GM18508 (cell line): ENCODE data around the gene C19orf53.
"Not testable (repeated sequence)": the region's sequence is repeated elsewhere in the genome, so short reads cannot be mapped to it uniquely, and the experiment has no call there.

Experiments
- ATAC-seq: cut with Tn5 transposase; IDR thresholded peaks from one replicate; pipeline ENCODE4 v1.9.1; 2021; ENCODE audit warnings: moderate number of reproducible peaks; ENCODE audit not compliant: insufficient read depth, unreplicated experiment

Gene C19orf53

DNA sequence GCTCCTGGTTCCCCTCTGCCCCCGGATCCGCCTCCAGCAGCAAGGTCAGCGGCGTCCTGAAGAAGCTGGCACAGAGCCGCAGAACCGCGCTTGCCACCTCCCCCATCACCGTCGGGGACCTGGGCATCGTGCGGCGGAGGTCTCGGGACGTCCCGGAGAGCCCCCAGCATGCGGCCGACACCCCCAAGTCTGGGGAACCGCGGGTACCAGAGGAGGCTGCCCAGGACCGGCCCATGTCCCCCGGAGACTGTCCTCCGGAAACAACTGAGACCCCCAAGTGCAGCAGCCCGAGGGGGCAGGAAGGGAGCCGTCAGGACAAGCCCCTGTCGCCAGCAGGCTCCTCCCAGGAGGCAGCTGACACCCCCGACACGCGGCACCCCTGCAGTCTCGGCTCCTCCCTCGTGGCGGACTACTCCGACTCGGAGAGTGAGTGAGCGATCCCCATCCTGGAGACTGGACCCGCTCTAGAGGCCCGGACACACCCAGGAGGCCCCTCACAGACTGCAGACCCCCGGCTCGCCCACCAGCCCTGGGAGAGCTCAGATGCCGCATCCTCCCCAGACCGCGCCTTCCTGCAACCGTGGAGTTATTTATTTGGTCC lies 11.5 kb upstream of the C19orf53 start:
- no peak for ATAC-seq

DNA sequence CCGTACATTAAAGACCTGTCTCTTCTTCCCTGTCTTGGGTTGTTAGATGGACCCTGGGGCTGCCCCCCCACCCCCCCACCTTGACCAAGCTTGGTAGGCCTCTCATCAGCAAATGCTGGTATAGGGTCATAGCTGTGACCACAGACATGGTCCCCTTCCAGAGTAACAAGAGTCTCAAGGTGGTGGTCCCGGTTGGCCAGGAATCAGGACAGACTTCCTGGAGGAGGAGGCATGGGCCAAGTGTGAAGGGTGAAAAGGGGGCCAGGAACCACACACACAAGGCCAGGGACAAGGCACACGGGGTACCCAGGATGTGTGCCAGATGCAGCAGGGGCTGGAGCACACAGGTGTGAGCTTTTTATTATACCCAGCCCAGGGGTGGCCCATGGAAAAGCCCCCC lies 11.0 kb upstream of the C19orf53 start:
- no peak for ATAC-seq

DNA sequence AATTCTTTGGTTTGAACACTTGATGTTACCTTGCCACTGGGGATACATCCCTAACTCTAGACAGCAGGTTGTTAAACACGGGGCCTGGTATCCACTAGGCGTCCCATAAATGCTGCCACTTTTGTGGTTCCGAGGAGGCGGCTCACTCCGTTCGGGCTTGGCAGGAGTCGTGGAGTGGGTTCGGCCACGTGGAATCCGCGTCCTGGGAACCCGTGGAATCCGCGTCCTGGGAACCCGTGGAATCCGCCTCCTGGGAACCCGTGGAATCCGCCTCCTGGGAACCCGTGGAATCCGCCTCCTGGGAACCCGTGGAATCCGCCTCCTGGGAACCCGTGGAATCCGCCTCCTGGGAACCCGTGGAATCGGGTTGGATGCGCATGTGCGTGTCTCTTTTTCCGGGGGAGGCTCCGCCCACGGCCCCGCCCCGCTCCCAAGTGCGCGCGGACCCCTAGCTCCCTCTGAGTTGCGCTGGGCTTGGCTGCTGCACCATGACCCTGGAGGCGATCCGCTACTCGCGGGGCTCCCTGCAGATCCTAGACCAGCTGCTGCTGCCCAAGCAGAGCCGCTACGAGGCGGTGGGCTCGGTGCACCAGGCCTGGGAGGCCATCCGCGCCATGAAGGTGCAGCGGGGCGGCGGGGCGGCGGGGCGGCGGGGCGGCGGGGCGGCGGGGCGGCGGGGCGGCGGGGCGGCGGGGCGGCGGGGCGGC lies 10.0 kb upstream of the C19orf53 start, which contains the start of gene MRI1:
MRI1 (plus strand) TSS at position 422 of the 707 bp plus-strand sequence; CDS start at position 489, 67 bp downstream.
- no peak for ATAC-seq

DNA sequence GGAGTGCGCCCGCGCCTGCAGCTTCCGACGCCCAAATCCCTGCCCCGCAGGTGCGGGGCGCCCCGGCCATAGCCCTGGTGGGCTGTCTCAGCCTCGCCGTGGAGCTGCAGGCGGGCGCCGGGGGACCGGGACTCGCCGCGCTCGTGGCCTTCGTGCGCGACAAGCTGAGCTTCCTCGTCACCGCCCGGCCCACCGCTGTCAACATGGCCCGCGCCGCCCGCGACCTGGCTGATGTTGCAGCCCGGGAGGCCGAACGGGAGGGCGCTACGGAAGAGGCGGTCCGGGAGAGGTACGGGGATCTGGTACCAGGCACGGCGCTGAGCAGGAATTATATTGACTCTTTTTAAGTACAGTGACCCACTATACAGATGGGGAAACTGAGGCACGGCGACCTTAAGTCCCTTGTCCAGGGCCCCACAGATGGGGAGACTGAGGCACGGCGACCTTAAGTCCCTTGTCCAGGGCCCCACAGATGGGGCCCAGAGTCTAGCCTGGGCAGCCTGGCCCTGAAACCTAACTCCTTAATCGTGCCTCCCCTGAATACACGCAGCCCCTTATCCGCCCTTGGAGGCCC lies 9.3 kb upstream of the C19orf53 start:
- ATAC-seq, result no peak

DNA sequence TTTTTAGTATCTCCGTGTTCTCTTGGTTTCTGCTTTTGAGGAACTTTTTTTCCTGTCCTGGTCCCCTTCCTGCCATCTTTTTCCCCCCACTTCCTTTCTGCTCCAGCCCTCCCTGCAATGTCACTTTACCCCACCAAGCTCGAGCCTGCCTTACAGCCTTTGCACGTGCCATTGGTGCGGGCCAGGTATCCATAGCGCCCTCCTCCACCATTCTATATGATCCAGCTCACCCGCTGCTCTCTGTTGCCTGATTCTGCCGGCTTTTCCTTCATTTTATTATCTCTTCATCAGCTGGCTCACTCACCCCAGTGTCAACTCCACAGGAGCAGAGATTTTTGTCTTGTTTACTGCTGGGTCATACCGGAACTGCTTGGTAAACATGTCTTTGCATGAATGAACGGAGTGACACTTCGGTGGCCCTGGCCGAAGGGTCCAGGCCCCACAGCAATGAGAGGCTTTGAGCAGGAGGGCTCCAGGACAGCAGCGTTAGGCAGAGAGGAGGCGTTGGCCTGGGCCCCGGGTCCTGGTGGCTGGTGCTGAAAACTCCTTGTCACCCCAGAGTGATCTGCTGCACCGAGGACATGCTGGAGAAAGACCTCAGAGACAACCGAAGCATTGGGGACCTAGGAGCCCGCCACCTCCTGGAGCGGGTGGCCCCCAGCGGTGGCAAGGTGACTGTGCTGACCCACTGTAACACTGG lies 8.7 kb upstream of the C19orf53 start:
- no peak for ATAC-seq

DNA sequence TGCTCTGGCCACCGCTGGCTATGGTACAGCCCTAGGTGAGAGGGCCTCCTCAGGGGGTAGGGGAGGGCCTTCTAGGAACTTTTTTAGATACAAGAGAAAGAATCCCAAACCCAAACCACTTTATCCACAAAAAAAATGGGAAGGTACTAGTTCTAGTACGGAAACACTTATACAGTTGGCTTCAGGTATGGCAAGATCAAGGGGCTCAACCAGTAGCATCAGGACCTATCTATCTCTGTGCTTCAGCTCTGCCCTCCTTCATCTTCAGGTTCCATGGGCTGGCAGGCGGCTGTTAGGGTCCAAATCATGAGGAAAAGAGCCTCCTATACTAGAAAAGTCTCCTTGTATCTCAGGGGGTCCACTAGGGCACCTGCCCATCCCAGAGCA lies 8.2 kb upstream of the C19orf53 start:
- ATAC-seq, result no peak

DNA sequence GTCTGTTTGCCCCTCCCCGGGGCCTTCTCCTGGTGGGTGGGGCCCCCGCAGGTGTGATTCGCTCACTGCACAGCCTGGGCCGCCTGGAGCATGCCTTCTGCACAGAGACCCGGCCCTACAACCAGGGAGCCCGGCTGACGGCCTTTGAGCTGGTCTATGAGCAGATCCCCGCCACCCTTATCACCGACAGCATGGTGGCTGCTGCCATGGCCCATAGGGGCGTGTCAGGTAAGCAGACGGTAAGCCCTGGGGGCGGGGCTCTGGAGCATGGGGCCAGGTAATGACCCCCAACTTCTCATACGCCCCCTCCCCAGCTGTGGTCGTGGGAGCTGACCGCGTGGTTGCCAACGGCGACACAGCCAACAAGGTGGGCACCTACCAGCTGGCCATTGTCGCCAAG lies 5.7 kb upstream of the C19orf53 start:
- no peak for ATAC-seq

DNA sequence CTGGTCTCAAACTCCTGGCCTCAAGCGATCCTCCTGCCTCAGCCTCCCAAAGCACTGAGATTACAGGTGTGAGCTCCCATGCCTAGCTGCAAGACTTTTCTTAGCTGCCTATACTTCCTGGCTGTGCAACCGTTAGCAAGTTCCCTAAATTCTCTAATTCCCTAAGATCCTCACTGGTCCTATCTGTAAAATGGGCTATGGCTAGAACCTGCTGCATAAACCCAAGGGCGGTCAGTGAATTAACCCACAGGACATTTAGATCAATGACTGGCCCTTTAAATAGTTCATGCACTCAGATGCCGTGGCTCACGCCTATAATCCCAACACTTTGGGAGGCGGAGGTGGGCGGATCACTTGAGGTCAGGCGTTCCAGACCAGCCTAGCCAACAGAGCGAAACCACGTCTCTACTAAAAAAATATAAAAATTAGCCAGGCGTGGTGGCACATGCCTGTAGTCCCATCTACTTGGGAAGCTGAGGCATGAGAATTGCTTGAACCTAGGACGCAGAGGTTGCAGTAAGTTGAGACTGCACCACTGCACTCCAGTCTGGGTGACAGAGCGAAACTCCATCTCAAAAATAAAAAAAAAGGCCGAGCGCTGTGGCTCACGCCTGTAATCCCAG lies 4.1 kb upstream of the C19orf53 start:
- ATAC-seq, result no peak

DNA sequence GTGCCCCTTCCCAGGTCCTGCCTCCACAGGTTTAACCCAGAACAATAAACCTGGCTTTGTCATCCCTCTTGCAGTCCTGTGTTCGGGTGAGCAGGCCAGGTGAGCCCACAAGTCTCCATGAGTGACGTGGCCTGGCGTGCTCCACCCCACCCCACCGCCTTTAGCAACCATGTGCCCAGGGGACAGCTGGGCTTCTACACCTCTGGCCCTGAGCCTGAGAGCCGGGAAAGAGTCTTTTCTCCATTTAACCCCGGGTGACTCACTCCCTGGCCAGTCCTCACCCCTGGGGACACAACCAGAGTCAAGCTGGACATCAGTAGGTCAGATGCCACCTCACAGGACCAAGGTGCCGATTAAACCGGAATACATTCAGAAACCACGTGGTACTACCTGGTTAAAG lies 4.1 kb downstream of the C19orf53 start:
- no peak for ATAC-seq

DNA sequence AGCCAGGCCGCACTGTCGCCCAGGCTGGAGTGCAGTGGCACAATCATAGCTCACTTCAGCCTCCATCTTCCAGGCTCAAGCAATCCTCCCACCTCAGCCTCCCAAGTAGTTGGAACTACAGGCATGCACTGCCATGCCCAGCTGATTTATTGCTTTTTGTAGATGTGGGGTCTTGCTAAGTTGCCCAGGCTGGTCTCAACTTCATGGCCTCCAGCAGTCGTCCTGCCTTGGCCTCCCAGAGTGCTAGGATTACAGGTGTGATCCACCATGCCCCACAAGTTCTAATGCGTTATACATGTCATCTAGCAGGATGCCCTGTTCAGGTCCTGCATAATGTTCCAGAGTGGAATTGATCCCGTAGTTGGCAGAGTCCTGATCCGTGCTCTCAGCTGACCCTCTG lies 4.6 kb downstream of the C19orf53 start:
- ATAC-seq, result no peak

DNA sequence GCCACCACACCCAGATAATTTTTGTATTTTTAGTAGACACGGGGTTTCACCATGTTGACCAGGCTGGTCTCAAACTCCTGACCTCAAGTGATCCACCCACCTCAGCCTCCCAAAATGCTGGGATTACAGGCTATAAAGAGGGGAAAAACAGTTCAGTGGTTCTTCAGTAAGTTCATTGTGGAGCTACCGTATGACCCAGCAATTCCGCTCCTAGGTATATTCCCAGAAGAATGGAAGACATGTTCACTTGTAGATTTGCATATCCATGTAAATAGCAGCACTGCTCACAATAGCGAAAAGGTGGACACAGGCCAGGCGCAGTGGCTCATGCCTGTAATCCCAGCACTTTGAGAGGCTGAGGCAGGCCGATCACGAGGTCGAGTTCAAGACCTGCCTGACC lies 5.5 kb downstream of the C19orf53 start:
- ATAC-seq, result not testable (repeated sequence)

DNA sequence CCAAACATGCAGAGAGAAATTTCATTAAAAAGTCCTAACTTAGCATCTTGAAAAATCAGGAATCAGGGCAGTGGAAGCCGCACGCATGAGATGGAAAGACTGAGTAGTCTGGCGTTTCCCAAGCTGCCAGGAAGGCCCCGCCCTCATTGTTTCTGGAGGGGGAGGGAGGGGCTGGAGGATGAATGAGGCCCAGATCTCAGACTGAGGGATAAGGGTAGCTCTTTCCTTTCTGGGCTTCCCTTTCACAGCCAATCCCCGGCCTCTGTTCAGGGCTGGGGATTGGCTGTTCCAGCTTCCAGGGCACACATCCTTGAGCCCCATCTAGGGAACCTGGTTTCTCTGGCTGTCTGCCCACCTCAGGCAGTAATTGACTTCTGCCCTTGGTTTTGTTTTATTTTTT lies 7.3 kb downstream of the C19orf53 start:
- no peak for ATAC-seq

DNA sequence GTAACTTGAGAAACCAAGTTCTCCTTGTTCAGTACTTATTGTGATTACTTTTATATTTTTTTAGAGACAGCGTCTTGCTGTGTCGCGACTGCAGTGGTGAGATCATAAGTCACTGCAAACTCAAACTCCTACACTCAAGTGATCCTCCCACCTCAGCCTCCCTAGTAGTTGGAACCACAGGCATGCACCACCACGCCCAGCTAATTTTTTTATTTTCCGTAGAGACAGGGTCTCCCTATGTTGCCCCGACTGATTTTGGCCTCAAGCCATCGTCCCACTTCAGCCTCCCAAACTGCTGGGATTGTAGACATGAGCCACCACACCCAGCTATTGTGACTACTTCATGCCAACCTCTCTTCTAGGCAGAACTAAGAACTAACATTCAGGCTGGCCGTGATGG lies 8.3 kb downstream of the C19orf53 start:
- ATAC-seq, result no peak

DNA sequence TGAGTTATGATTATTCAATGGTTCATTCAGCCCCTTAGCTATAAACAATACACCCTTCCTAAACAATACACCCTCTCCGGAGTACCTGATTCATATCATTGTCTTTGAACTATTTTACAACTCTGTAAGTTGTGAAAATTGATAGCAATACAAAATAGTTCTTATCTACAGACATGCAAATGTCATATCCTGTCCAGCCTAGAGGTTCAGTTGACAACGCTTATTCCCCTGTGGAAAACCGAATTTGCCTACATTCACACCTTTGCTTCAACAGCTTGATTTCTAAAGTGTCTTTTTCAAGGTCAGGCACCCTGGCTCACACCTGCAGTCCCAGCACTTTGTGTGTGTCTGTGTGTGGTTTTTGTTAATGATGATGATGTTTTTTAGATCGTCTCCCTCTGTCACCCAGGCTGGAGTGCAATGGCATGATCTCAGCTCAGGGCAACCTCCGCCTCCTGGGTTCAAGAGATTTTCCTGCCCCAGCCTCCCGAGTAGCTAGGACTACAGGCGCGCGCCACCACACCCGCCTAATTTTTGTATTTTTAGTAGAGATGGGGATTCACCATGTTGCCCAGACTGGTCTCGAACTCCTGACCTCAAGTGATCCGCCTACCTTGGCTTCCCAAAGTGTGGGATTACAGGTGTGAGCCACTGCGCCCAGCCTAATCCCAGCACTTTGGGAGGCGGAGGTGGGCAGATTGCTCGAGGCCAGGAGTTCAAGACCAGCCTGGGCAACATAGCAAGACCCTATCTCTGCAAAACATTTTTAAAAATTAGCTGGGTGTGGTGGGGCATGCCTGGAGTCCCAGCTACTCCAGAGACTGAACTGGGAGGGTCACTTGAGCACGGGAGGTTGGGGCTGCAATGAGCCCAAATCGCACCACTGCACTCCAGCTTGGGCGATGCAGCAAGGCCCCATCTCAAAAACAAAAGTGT lies 9.6 kb downstream of the C19orf53 start:
- ATAC-seq, result no peak

DNA sequence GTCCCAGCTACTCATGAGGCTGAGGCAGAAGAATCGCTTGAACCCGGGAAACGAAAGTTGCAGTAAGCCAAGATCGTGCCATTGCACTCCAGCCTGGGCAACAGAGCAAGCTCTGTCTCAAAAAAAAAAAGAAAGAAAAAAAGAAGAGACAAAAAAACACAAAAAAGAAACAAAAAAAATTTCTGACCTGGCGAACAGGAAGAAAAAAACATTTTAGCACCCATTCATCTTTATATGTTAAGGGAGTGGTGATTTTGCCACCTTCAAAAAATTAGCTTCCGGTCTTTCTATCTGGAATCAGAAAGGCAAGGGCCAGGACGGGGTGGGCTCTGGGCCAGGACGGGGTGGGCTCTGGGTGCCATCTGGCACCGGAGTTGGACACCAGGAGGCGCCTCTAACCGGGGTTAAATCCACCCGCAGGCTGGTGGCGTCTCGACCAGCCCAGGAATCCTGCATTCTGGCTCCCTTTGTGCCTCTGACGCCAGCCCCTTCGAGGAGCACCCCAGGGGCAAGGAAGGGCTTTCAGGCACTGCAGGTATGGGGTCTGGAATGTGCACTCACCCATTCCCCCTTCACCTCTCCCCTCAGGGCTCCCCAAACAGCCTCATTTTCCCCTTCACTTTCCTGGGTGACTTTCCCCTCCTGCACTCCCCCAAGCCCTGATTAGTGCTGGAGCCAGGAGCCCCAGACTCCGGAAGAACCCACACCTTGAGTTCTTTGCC lies 10.6 kb downstream of the C19orf53 start:
- no peak for ATAC-seq

DNA sequence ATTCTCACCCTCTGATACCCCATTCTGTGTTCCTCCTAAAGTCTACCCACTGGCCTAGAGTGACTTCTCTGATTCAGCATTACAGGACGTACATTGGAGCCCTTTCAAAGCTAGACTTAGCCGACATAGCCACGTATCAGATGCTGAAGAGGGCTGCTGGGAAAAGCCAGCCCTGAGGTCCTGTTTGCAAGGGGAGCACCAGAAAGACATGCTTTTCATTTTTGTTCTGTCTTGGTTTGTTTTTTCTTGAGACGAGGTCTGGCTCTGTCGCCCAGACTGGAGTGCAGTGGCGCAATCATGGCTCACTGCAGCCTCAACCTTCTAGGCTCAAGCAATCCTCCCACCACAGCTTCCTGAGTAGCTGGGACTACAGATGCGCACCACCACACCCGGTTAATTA lies 14.7 kb downstream of the C19orf53 start:
- no peak for ATAC-seq

DNA sequence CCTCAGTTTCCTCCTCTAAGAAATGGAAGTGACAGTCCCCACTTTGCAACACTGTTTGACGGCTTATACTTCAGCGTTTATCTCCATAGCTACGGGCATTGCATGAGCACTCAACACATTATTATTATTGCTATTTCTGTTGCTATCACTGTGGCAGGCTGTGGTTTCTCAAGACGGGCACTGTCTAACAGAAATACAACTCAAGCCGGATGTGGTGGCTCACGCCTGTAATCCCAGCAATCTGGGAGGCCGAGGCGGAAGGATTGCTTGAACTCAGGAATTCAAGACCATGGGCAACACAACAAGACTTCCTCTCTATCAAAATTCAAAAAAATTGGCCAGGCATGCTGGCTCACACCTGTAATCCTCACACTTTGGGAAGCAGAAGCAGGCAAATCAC lies 16.1 kb downstream of the C19orf53 start:
- ATAC-seq, result no peak

DNA sequence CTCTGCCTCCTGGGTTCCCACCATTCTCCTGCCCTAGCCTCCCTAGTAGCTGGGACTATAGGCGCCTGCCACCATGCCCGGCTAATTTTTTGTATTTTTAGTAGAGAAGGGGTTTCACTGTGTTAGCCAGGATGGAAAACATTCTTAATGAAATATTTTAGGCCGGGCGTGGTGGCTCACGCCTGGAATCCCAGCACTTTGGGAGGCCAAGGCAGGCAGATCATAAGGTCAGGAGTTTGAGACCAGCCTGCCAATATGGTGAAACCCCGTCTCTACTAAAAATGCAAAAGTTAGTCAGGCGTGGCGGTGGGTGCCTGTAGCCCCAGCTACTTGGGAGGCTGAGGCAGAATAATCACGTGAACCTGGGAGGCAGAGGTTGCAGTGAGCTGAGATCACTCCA lies 19.1 kb downstream of the C19orf53 start:
- not testable (repeated sequence) for ATAC-seq

DNA sequence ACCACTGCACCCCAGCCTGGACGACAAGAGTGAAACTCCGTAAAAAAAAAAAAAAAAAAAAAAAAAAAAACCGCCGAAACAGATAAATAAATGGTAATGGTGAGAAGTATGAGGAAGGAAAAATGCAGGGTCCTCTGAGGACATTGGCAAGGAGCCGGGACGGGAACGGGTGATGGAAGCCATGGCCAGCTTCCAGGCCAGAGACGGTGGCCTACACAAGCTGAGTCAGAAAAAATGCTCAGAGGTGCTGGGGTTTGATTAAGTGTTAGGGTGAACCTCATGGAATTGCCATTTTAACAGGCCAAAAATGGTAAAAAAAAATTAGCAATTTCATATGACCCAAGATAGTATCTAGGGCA lies 20.1 kb downstream of the C19orf53 start:
- ATAC-seq, result no peak
